GM10266 (cell line): ENCODE results near the gene DCLRE1A.

Source experiments
- DNase-seq: peaks from one replicate; pipeline ENCODE4 v3.0.0; 2012; ENCODE audit errors: extremely low spot score
- CTCF ChIP-seq: IDR thresholded peaks from 2 replicates; pipeline ENCODE4 v1.5.1; 2012; ENCODE audit warnings: mild to moderate bottlenecking, low read depth; ENCODE audit not compliant: control insufficient read depth, insufficient read depth; ENCODE audit errors: missing control alignments

DCLRE1A gene

GRCh38 chr10:113891476-113891875 lies 37.6 kb upstream of the DCLRE1A start:
- DNase-seq, result no peak
- TF ChIP-seq CTCF, result no peak

GRCh38 chr10:113890769-113891168 lies 36.9 kb upstream of the DCLRE1A start:
- no peak for DNase-seq
- no peak for TF ChIP-seq CTCF

- no peak for DNase-seq
- TF ChIP-seq CTCF, result no peak
These were observed 36.0 kb upstream of the DCLRE1A start for GRCh38 chr10:113889911-113890310.

GRCh38 chr10:113882240-113882639 lies 28.4 kb upstream of the DCLRE1A start:
- DNase-seq, result no peak
- TF ChIP-seq CTCF, result no peak

GRCh38 chr10:113880236-113880635 lies 26.4 kb upstream of the DCLRE1A start:
- no peak for TF ChIP-seq CTCF
- DNase-seq, result no peak

GRCh38 chr10:113879691-113880090 lies 25.8 kb upstream of the DCLRE1A start:
- no peak for TF ChIP-seq CTCF
- DNase-seq, result peak; percentile 27

GRCh38 chr10:113876461-113876860 lies 22.6 kb upstream of the DCLRE1A start:
- no peak for DNase-seq
- no peak for TF ChIP-seq CTCF

- DNase-seq, result no peak
- no peak for TF ChIP-seq CTCF
These were observed 21.3 kb upstream of the DCLRE1A start for GRCh38 chr10:113875212-113875611.
